HG03558 (cell line): ENCODE data around the gene CBX4.
"Not testable (repeated sequence)": the region's sequence is repeated elsewhere in the genome, so short reads cannot be mapped to it uniquely, and the experiment has no call there.

Experiments
- ATAC-seq: cut with Tn5 transposase; IDR thresholded peaks from one replicate; pipeline ENCODE4 v1.9.1; 2021; ENCODE audit warnings: moderate number of reproducible peaks; ENCODE audit not compliant: unreplicated experiment; ENCODE audit errors: extremely low read depth

The CBX4 gene

DNA sequence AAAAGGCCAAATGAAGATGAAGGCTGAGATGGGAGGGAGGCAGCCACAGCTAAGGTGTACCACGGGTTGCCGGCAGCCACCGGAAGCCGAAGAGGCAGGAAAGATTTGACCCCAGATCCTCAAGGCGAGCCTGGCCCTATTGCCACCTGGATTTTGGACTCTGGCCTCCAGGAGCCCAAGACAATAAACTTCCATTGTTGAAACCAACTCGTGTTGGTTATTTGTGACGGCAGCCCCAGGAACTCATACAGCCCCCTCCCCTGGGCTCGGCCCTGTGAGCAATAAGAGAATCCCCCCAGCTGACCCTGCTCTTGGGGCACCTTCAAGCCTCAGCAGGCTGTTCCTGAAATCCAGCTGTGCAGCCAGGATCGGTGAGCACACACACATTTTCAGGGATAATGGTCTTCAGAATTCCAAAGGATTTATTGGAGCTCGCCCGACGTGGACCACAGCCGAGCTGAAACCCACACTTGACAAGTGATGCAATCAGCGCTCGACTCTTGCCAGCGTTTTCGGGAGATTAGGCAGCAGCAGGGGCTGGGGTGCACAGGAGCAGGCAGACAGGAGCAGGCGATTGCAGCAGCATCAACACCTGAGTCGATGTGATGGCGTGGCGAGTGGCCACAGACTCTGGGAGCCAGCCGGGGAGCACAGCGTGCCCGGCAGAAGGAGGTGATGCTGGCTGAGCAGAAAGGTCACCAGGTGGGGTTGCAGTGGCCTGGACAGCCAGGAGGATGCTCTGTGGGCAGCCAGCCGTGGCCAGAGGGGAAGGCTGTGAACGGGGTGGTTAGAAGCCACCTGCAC is 22.4 kb upstream of the CBX4 start:
- no peak for ATAC-seq

- no peak for ATAC-seq
Observed at GRCh38 chr17:79859676-79860615, 20.7 kb upstream of the CBX4 start.

GRCh38 chr17:79857095-79857494 is 17.9 kb upstream of the CBX4 start:
- ATAC-seq = no peak

GRCh38 chr17:79855331-79856124 is 16.3 kb upstream of the CBX4 start:
- ATAC-seq = no peak

- ATAC-seq = no peak
Observed at GRCh38 chr17:79854080-79855060, 15.1 kb upstream of the CBX4 start.

DNA sequence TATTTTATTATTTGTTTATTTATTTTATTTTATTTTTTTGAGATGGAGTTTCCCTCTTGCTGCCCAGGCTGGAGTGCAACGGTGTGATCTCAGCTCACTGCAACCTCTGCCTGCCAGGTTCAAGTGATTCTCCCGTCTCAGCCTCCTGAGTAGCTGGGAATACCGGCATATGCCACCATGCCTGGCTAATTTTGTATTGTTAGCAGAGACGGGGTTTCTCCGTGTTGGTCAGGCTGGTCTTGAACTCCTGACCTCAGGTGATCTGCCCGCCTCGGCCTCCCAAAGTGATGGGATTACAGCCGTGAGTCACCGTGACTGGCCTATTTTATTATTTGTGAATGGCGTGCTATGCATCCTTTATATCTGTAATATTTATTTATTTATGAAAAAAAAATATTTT is 13.9 kb upstream of the CBX4 start:
- not testable (repeated sequence) for ATAC-seq

DNA sequence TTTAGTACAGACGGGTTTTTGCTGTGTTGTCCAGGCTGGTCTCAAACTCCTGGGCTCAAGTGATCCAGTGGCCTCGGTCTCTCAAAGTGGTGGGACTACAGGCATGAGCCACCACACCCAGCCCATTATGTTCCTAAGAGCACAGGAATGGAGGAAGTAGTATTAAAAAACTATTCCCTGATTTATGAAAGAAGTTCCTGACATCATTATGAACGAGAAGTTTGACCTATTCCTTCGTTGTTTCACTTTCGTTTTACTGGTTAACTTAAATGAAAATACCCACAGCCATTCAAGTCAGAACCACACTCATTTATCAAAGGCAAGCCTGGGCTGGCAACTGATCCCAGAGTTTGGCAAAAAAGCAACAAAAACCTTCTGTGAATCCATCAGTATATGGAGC is 13.5 kb upstream of the CBX4 start:
- no peak for ATAC-seq

GRCh38 chr17:79851461-79851817 is 12.2 kb upstream of the CBX4 start:
- ATAC-seq = no peak

DNA sequence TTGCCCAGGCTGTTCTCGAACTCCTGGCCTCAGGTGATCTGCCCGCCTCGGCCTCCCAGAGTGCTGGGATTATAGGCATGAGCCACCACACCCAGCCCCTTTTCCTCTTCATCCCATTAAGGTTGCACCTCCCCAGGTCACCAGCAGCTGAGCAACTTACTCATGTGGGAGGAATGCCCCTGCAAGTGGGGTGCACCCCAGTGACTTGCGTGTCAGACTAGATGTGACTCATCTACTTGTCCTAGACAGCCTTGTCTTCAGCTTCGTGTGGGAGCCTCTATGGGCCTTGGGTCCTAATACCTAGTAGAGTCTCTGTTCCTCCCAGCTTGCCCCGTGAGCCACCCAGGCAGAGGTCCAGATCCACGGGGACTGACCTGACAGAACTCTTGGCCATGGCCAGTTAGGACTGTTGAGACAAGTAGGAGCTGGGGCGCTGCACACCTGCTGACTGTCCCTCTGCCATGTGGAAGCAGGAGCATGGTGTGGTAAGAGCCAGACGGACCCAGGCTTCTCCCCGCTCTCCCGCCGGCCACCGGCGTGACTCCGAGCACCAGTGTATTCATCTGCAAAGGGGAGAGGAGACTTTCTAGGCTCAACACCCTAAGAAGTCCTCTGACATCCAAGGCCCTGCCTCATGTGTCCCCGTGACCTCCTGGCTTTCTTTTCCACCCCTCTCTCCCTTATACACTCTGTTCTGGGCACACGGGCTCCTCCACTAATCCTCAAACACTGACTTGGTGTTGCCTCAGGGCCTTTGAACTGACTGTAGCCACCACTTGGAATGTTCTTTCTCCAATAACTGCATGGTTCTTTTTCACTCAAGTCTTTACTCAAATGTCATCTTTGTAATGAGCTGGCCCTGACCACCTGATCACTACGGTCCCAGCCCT is 11.6 kb upstream of the CBX4 start:
- ATAC-seq = no peak

DNA sequence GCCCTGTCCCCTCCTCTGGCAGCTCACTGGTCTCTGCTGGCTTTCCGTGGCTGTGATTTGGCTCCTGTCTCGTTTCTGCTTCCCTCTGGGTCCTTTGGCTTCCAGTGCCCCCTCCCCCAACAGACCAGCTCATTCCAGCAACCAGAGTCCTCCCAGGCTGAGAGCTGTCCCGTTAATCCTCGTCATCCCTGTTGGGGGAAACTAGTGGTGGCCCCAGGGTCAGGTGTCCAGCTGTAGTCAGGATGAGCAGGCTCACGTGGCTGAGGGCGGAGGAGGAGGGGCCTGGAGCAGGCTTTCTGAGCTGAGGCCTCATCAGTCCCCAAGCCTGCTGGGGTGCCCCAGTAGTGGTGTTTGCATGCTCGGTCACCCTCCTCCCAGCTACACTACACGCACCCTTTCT is 10.7 kb upstream of the CBX4 start:
- ATAC-seq = no peak

DNA sequence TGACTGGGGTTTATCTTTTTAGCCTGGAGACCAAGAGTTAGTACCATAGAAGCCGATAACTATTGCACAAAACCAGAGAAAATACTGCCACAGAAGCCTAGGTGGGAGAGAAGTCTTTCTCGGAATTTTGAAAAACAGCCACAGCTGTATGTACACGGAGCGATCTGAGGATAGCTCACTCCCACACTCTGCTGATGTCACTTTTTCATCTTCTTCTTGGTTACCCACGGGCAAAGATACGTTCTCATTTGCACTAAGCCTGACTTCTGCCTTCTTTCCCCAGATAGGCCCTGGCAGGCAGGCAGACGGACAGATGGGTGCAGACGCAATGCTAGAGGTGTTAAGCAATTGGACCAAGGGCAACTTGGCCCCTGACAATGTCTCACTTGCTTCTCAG is 9.1 kb upstream of the CBX4 start:
- no peak for ATAC-seq

- no peak for ATAC-seq
Observed at GRCh38 chr17:79847698-79848369, 8.6 kb upstream of the CBX4 start.

- ATAC-seq = no peak
Observed at GRCh38 chr17:79845601-79845949, 6.3 kb upstream of the CBX4 start.

DNA sequence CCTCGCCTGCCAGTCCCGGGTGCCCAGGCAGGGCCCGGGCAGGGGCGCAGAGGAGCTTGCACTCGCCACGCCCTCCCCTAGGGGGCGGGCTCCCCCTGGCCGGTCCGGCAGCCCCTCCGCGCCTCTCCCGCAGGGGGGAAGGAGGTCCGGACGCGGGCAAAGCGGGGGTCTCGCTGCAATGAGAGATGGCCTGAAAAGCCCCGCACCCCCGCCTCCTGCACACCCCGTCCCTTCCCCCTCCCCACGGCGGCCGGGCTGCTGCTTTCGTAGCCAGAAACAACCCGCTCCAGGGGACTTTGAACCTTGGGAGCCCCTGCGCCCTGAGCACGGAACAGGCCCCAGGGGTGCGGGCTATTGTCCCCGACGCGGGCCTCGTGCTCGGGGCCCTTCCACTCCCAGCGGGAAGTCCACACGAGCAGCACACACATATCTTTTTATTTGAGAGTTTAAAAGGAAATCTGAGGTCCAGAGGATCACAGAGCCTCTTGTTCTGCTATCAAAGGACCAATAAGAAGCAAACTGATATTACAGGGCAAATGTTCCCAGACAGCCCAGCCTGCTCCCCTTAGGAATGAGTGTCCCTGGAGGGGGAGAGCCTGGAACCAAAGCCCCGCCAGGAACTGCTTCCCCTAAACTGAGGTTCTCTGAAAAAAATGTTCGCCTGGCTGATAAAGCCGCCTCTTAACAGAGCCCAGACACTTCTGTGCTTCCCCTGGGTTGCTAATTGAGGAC is 5.8 kb upstream of the CBX4 start:
- ATAC-seq = no peak

DNA sequence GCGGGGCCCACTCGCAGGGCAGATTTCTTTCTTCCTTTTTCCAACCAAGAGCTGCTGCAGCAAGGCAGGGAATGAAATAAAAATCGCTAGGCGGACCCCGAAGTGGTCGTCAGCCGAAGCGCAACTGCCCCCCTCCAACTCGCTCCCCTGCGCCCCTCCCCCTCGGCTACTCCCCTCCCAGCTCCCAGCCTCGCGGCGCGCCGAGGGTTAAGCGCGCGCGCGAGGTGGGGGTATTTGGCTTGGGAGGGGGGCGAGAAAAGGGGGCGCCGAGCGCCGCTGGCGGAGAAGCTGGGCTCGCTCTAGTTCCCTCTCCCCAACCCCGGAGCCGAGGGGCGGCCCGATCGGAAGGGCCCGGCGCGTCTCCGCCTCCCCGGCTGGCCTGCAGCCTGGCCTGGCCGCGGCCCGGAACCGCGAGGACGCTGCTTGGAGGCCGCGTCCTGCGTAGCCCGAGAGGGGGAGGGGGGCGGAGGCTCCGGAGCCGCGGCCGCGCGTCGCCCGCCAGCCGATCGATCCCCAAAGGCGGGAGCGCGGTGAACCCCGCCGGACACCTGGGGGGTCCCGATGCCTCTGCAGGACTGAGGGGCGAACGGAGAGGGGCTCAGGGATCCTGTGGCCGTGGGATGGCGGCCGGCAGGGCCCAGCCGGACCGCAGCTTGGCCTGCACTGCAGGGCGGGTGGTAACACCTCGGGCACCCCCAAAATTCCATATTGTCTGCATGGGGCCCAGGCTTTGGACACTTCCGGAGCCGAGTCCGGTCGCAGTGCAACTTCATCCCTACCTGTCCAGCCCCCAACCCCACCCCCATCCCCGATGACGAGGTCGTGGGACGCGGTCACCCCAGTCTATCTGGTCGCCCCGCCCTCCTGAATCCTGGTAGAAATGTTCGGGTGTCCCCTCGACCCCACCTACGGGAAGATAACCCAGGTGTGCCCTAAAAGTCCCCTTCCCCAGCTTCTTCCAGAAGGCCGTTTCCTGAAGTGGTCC is 4.9 kb upstream of the CBX4 start:
- no peak for ATAC-seq

DNA sequence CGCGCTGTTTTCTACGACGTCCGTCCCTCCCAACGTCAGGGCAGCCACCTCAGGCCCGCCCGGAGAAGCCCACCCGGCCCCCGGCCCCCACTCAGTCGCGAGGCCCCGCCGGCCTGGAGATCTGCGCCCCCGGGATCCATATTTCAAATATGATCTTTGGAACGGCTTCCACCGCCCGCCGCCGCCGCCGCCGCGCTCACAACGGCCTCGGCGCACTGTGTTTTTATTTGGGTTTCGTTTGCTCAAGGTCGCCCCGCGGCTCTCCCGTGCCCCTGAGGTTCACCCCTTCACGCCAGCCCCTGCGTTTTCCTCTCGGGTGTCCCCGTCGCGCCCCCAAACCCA is 4.2 kb upstream of the CBX4 start:
- ATAC-seq = no peak
